Measurements from ENCODE around the gene UBE2C.

DNA sequence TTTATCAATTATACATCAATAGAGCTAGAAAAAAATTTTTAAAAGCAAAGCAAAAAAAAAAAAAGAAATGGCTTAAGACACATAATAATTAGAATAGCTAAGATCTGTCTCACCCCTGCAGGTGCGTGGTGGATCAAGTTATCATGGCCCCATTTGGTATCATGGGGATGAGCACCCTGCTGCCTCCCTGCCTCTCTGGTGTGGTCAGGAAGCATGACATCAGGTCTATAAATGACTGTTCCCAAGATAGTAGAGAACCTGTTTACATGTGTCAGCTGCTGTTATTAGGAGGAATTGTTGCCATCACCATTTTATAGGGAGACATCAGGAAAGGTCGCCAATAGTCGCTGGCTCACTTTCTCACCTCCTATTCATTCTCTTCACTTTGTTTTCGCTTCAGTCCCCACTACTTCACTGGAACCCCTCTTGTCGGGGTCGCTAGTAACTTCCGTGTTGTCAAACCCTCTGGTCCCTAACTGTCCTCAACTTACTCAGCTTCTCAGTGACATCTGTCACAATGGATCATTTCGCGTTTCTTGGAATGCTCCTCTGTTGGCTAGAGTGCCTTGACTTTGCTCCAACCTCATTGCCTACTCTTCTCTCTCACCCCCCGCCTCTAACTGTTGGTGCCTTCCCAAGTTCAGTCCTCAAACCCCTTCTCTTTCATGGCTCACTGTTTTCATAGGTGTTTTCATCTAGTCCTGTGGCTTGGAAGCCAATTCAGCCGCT, 15.9 kb upstream of the UBE2C start:
- TF ChIP-seq, protein P1, sequence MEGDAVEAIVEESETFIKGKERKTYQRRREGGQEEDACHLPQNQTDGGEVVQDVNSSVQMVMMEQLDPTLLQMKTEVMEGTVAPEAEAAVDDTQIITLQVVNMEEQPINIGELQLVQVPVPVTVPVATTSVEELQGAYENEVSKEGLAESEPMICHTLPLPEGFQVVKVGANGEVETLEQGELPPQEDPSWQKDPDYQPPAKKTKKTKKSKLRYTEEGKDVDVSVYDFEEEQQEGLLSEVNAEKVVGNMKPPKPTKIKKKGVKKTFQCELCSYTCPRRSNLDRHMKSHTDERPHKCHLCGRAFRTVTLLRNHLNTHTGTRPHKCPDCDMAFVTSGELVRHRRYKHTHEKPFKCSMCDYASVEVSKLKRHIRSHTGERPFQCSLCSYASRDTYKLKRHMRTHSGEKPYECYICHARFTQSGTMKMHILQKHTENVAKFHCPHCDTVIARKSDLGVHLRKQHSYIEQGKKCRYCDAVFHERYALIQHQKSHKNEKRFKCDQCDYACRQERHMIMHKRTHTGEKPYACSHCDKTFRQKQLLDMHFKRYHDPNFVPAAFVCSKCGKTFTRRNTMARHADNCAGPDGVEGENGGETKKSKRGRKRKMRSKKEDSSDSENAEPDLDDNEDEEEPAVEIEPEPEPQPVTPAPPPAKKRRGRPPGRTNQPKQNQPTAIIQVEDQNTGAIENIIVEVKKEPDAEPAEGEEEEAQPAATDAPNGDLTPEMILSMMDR (IDR thresholded peaks at IDR 0.05; ENCODE audit: low read depth, low read length): no peak
- no peak for TF ChIP-seq EZH2phosphoT487 (IDR thresholded peaks at IDR 0.05; ENCODE audit: low read depth)
